Measurements from ENCODE around the gene TCL1B. TPM values are rescaled to one million over a fixed set of nuclear protein-coding genes. Genes with fewer than 3 reads are reported as not detected.

The TCL1B gene
- total and polyA plus RNA-seq, 2 of the 8 experiments (the other 6 are each of a cell fraction or from before 2014, with no cell fraction given), result 9.6 to 11.5 TPM

GRCh38 chr14:95701846-95702221 is 15.6 kb downstream of the TCL1B start:
- Histone ChIP-seq H2BK12ac (ENCODE audit: low read depth, low read length) (no peak overlapping the region), H3K27me3 (replicated peaks in 1 of 4; ENCODE audit: control insufficient read depth in 3 of 4, extremely low read depth in 1 of 4, insufficient read depth in 3 of 4, low read length in 3 of 4) (peaks cover 30 to 77% (median 62%) of the 10 kb centered on the region in 4 experiments), H2AFZ (ENCODE audit: low read length) (no peak overlapping the region), H3K23ac (ENCODE audit: insufficient read length) (no peak overlapping the region), H3K9me3 (ENCODE audit: insufficient read depth in 2 of 2, low read depth in 1 of 2, low read length in 1 of 2) (no peaks in the 10 kb centered on the region), H3K4ac (replicated peaks; ENCODE audit: insufficient read length, low read depth, low read length) (no peak overlapping the region), H3K4me1 (replicated peaks in 1 of 4; ENCODE audit: control insufficient read depth in 3 of 4, insufficient read depth in 4 of 4, low read length in 3 of 4) (peaks cover 4 to 17% (median 13%) of the 10 kb centered on the region in 4 experiments), H3K9ac (replicated peaks in 1 of 4; ENCODE audit: extremely low read depth in 1 of 4, low read depth in 3 of 4, low read length in 3 of 4) (no peak overlapping the region), H3K27ac (ENCODE audit: low read depth, low read length) (no peak overlapping the region), H3K79me1 (ENCODE audit: low read depth, low read length) (no peaks in the 10 kb centered on the region), H4K20me1 (replicated peaks in 1 of 2; ENCODE audit: control insufficient read depth in 1 of 2, insufficient read depth in 2 of 2, low read length in 2 of 2) (peaks cover 1 to 3% of the 10 kb centered on the region in 2 experiments), H2BK20ac (ENCODE audit: low read length) (no peak overlapping the region), H2BK5ac (ENCODE audit: low read depth, low read length) (no peak overlapping the region), H4K5ac (ENCODE audit: insufficient read length, low read depth, low read length) (no peak overlapping the region), H3K23me2 (ENCODE audit: low read depth, low read length) (no peaks in the 10 kb centered on the region), H3K79me2 (ENCODE audit: control insufficient read depth in 1 of 2, insufficient read depth in 2 of 2, low read length in 2 of 2) (no peaks in the 10 kb centered on the region), H3K36me3 (ENCODE audit: control insufficient read depth in 2 of 4, insufficient read depth in 4 of 4, low read length in 3 of 4) (no peaks in the 10 kb centered on the region), H4K91ac (replicated peaks; ENCODE audit: insufficient read length, low read length) (no peak overlapping the region), H3K18ac (ENCODE audit: extremely low read depth, low read length) (no peak overlapping the region), H3K56ac (replicated peaks; ENCODE audit: insufficient read length, low read depth, low read length) (no peak overlapping the region), H3K4me3 (ENCODE audit: extremely low read depth in 1 of 4, insufficient read depth in 2 of 4, low read depth in 3 of 4, low read length in 4 of 4) (peak overlapping the region in 1 of 4 experiments; percentile 39; a peak in 1 of 8 replicates), H3K4me2 (ENCODE audit: insufficient read depth in 1 of 2, low read depth in 2 of 2, low read length in 2 of 2) (peak overlapping the region; percentile 21 to 50; a peak in 3 of 4 replicates), H2AK5ac (ENCODE audit: low read depth, low read length) (no peak overlapping the region), H4K8ac (ENCODE audit: extremely low read depth, insufficient read depth, low read length) (no peak overlapping the region), H2BK120ac (replicated peaks; ENCODE audit: low read depth, low read length) (no peak overlapping the region), H2BK15ac (ENCODE audit: low read length) (no peak overlapping the region), H3K14ac (ENCODE audit: insufficient read length) (no peak overlapping the region)
- DNase-seq (ENCODE audit: low read depth in 1 of 2, low spot score in 2 of 2) (no peak), FAIRE-seq (peak; percentile 57)
- WGBS, 2 experiments (ENCODE audit: extremely low coverage in 1 of 2, insufficient coverage in 1 of 2, insufficient read length in 1 of 2, insufficient replicate concordance in 2 of 2, low coverage in 1 of 2, low lambda C conversion rate in 2 of 2, missing lambda C conversion rate in 1 of 2), result 37% methylated on average over 4 of the region's 4 CpGs; no CpG with 5 or more reads in 1 of the 2 experiments
- ChIA-PET CTCF (ENCODE audit: partially characterized antibody) (interaction anchor here (1.0 to 1.4 kb wide), 3 partner anchors 12 to 135 kb away, joined by 3 to 5 read pairs (median 5); no protein-coding TSS in a partner anchor), POLR2A (ENCODE audit: partially characterized antibody) (no interaction called here)
- TF ChIP-seq POLR2AphosphoS5 (IDR thresholded peaks at IDR 0.05; ENCODE audit: low read depth, low read length), result no peak
